ENCODE results near the gene GORASP1.

DNA sequence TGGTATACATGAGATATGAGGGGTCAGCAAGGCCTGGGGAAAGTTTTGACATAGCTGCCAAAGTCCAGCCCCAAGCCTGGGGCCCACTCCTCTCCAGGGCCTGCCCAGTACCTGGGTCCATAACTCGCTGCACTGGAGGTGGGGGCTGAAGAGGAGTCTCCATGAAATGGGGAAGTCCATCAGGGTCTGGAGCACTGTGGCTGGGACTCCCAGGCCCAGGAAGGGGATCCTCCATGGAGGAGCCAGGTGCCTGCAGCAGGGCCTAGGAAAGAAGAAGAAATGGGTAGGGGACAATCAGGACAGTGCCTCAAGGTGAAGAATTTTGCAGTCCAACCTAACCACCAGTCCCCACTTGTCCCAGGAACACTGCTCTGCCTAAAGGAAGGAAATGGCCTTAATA lies 8.2 kb downstream of the GORASP1 start:
- TF ChIP-seq, protein P1, sequence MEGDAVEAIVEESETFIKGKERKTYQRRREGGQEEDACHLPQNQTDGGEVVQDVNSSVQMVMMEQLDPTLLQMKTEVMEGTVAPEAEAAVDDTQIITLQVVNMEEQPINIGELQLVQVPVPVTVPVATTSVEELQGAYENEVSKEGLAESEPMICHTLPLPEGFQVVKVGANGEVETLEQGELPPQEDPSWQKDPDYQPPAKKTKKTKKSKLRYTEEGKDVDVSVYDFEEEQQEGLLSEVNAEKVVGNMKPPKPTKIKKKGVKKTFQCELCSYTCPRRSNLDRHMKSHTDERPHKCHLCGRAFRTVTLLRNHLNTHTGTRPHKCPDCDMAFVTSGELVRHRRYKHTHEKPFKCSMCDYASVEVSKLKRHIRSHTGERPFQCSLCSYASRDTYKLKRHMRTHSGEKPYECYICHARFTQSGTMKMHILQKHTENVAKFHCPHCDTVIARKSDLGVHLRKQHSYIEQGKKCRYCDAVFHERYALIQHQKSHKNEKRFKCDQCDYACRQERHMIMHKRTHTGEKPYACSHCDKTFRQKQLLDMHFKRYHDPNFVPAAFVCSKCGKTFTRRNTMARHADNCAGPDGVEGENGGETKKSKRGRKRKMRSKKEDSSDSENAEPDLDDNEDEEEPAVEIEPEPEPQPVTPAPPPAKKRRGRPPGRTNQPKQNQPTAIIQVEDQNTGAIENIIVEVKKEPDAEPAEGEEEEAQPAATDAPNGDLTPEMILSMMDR (IDR thresholded peaks at IDR 0.05): no peak
- TF ChIP-seq POLR2A (IDR thresholded peaks at IDR 0.05): no peak
